Ectodermal cell (in vitro differentiated cells): ENCODE measurements around the gene WDR70.

Source experiments
- H3K27ac ChIP-seq: 2 replicates; pipeline ENCODE4 v1.7.0; 2013; ENCODE audit warnings: mild to moderate bottlenecking, low read depth, low read length; ENCODE audit not compliant: insufficient read depth, poor library complexity, severe bottlenecking
- H3K27me3 ChIP-seq: 2 replicates; pipeline ENCODE4 v1.7.0; 2013; ENCODE audit warnings: mild to moderate bottlenecking, low read length; ENCODE audit not compliant: insufficient read depth, control insufficient read depth, poor library complexity, severe bottlenecking
- H3K36me3 ChIP-seq: one replicate; pipeline ENCODE4 v1.7.0; 2013; ENCODE audit warnings: low read length; ENCODE audit not compliant: control insufficient read depth, insufficient read depth
- H3K4me1 ChIP-seq: one replicate; pipeline ENCODE4 v1.7.0; 2013; ENCODE audit warnings: low read length; ENCODE audit not compliant: control insufficient read depth, insufficient read depth
- H3K4me3 ChIP-seq: 2 replicates; pipeline ENCODE4 v1.7.0; 2013; ENCODE audit warnings: low read depth, low read length, control low read depth; ENCODE audit not compliant: insufficient read depth
- H3K9me3 ChIP-seq: 2 replicates; pipeline ENCODE4 v1.7.0; 2013; ENCODE audit warnings: mild to moderate bottlenecking, low read length, moderate library complexity; ENCODE audit not compliant: control insufficient read depth
- WGBS, 2 experiments: methylation state at CpG; one replicate each; pipeline ENCODE4 v1.1.7; 2013; ENCODE audit warnings: missing lambda C conversion rate in 2 of 2; 5-methylcytosine and 5-hydroxymethylcytosine counted together

The WDR70 gene

DNA sequence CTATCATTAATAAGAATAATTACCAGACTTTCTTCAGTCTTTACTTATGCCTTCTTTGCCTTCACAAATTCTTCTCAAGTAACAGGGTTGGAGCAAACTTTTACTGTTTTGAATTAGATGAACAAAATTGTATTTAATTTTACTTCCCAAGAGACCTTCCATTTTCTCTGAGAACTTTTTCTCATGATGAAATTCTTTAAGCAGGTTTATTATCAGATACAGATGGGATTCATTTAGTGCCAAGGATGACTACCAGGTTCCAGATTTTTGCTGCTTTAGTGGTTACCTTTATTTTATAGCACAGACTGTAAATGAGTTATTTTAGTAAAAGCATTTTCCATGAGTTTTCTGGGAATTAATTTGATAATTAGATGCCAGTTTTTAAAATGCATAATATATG is 335.6 kb downstream of the WDR70 start:
- Histone ChIP-seq H3K9me3 (no peaks in the 10 kb centered on the region), H3K4me1 (no peaks in the 10 kb centered on the region), H3K27me3 (no peaks in the 10 kb centered on the region), H3K4me3 (no peak overlapping the region), H3K36me3 (no peaks in the 10 kb centered on the region), H3K27ac (no peak overlapping the region)

DNA sequence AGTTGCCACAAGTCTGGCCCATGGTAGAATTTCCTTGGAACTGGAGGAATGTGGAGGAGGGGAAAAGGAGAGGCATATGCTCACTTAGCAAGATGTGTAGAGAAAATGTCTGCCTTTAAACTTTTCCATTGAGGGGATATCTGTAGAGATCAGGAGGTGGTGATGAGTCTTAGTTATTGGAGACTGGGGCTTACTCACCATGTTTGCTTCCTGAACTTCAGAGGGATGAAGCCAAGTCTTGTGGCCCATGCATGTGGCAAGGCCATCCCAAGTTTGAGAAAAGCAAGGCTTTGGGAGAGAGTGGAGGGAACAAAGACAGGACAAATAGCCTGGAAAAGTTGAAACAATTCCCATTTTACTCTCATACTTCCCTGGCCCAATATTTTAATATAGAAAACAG is 336.2 kb downstream of the WDR70 start:
- H3K4me1 ChIP-seq: no peaks in the 10 kb centered on the region
- H3K36me3 ChIP-seq: no peaks in the 10 kb centered on the region
- H3K27ac ChIP-seq: no peak overlapping the region
- H3K27me3 ChIP-seq: no peaks in the 10 kb centered on the region
- no peaks in the 10 kb centered on the region for H3K9me3 ChIP-seq
- H3K4me3 ChIP-seq: no peak overlapping the region

DNA sequence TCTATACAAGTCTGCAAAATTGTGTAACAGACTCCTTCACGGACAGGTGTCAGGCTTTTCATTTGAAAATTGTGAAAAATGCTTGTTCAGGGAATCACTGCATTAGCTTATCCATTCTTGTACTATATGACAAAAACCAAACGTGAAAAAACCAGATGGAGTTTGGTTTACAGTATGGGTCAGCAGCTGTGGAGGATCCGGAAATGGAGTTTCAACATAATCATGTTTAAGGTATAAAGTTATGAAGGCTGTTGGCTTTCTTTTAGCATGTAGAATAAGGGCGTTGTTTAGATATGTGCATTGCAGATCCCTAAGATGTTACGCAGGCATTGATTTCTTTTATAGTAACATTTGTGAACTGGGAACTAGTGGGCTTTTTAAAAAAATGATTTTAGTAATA is 336.9 kb downstream of the WDR70 start:
- Histone ChIP-seq H3K4me1 (no peaks in the 10 kb centered on the region), H3K36me3 (no peaks in the 10 kb centered on the region), H3K4me3 (no peak overlapping the region), H3K9me3 (no peaks in the 10 kb centered on the region), H3K27ac (no peak overlapping the region), H3K27me3 (no peaks in the 10 kb centered on the region)
- WGBS, 2 experiments: 92 to 98% methylated on average over 5 of the region's 5 CpGs

DNA sequence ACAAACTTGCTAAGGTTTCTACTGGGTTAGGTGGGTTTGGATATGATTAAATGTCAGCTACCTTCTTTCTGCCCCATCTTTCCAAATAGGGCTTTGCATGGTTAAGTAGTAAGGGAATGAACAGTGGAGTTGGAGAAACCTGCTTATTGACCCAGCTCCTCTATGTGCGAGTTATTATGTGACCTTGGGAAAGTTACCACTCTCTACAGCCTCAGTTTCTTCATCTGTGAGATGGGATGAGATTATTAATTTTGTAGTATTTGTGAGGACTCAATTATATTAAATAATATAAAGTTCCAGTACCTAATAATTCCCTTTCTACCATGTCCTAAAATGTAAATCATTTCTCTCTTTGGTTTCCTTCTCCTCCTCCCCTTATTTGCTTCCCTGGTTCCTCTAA is 337.3 kb downstream of the WDR70 start:
- 92 to 100% methylated on average over 1 of the region's 1 CpG for WGBS, 2 experiments
- no peak overlapping the region for H3K4me3 ChIP-seq
- H3K27me3 ChIP-seq: no peaks in the 10 kb centered on the region
- H3K36me3 ChIP-seq: no peaks in the 10 kb centered on the region
- H3K4me1 ChIP-seq: no peaks in the 10 kb centered on the region
- H3K27ac ChIP-seq: no peak overlapping the region
- H3K9me3 ChIP-seq: no peaks in the 10 kb centered on the region

DNA sequence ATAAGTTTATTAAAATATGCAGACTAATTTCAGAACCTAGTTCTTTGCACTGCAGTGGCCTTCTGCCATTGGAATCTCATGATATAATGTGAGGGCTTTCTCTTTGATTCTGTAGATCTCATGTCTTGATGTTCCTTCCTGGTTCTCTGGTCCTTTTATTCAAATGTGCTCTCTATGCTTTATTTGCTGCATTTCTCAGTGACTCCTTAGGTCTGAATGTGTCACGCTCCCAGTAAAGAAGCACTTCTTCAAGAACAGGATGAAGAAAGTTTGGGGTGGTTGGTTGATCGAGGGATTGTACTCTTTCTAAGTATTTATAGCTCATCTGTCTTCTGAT is 338.1 kb downstream of the WDR70 start:
- no peaks in the 10 kb centered on the region for H3K9me3 ChIP-seq
- H3K4me1 ChIP-seq: no peaks in the 10 kb centered on the region
- no peak overlapping the region for H3K27ac ChIP-seq
- no peaks in the 10 kb centered on the region for H3K36me3 ChIP-seq
- no peaks in the 10 kb centered on the region for H3K27me3 ChIP-seq
- WGBS, 2 experiments: 72 to 75% methylated on average over 2 of the region's 2 CpGs
- no peak overlapping the region for H3K4me3 ChIP-seq

DNA sequence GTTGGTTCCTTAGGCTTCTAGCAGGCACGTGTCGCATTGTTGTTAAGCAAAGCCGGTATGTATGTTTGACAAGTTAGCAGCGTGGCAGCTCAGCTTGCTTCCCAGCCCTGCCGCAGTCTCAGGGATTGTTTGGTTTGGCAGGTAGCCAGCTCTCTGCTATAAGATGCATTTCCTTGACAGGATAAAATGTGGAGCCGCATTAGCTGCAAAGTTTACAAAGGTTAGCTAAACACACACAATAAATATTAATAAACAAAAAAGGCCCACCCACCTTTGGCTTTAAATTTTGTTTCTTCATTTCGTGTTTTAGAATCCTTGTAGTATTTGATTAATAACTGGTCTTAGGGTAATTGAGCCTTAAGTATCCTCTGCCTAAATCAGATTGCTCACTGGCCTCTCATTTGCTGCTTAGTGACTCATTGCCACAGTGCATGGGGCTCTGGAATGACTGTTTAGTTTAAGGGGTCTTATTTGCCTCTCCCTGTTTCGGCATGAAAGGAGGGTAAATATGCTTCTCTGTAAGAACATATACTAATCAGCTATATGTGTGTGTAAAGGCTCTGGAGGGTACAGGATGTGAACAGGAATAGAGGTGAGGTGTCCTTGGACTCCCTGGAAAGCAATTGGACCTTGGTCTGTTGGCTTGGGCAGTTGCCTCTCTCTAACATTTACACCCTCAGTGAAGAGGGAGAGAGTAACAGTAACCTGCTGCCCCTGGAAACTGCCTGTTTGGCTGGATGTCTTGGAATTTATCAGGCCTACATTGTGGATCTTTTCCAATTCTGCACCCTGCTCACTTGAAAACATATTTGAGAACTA is 338.7 kb downstream of the WDR70 start:
- Histone ChIP-seq H3K36me3 (no peaks in the 10 kb centered on the region), H3K9me3 (no peaks in the 10 kb centered on the region), H3K4me3 (no peak overlapping the region), H3K27ac (no peak overlapping the region), H3K27me3 (no peaks in the 10 kb centered on the region), H3K4me1 (no peaks in the 10 kb centered on the region)
- WGBS, 2 experiments: 38 to 50% methylated on average over 7 to 8 of the region's 8 CpGs

DNA sequence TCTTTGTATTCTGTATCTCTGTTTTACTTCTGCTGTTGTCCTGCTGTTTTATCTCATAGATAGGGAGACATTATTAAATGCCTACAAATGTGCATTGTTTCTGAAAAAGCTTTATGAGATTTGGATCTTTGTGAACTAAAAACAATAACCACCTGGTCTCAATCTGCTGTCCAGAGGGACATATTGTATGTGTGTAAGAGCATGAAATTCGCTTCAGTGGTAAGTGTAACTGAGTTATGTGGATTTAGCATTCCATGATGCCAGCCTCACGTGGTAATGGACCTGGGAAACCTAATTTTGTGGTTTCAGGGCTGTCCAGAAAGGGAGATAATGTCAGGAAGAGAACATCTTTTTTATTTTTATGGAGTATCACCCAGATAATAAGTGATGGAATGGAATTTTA is 341.4 kb downstream of the WDR70 start:
- 82 to 90% methylated on average over 2 of the region's 2 CpGs for WGBS, 2 experiments
- Histone ChIP-seq H3K27ac (no peak overlapping the region), H3K9me3 (no peaks in the 10 kb centered on the region), H3K27me3 (no peaks in the 10 kb centered on the region), H3K4me1 (no peaks in the 10 kb centered on the region), H3K36me3 (no peaks in the 10 kb centered on the region), H3K4me3 (no peak overlapping the region)

DNA sequence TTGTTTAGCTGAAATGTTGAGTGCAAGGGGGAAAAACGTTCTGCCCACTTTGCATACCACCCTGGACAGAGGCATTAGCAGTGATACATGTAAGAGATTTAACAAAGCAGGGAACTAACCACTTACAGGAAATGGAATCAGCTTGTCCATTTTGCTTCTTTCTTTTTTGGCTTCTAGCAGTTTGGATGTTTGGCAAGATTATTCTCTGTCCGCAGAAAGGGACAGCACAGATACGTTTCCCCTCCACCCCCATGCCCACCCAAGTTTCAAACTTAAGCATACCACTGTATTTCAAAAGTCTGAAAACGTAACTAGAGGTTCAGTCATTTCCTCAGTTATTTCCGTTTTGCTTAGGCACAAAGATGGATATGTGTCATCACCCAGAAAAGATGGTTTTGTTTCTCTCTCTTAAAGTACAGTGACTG is 342.3 kb downstream of the WDR70 start:
- H3K27ac ChIP-seq: no peak overlapping the region
- no peaks in the 10 kb centered on the region for H3K4me1 ChIP-seq
- H3K4me3 ChIP-seq: no peak overlapping the region
- no peaks in the 10 kb centered on the region for H3K36me3 ChIP-seq
- H3K9me3 ChIP-seq: no peaks in the 10 kb centered on the region
- H3K27me3 ChIP-seq: no peaks in the 10 kb centered on the region
- 86 to 88% methylated on average over 5 of the region's 5 CpGs for WGBS, 2 experiments

DNA sequence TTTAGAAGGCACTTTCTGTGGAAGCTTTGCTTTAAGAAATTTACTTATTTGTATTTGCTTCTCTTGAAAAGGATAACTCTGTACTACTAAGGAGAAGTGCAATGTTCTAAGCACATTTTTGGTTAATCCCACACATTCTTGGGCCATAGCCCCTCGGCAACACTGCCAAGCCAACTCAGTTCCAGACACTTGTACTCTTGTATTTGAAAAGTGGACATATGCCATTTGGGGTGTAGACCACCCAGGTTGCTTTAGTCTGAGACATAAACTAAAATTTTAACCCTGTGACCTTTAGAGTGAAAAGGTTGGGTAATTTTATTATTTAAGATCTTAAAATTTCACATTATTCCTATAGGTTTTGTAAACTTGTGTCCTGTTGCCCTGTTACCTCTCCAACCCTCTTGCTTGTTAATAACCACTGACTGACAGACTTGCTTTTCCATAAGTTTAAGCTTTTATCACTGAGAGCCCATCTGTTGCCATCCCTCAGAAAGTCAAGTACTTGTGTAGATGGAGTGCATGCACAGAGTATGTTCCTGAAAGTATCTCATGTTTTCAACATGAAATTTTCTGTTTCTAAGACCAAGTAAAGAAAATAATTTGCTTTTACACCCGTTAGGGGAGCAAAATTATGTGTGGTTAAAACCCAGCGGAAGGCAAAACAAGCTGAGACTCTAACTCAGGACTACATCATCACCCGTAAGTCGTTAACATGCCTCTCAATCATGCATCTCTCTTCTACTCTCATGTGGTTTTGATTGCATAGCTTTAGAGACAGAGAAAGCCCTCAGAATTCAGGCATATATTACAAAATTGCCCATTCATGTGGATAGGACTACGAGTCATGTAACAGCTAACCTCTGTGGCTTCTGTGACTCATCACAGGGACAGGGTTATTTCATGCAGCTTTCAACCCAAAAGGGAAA is 343.4 kb downstream of the WDR70 start:
- Histone ChIP-seq H3K4me3 (no peak overlapping the region), H3K9me3 (no peaks in the 10 kb centered on the region), H3K4me1 (no peaks in the 10 kb centered on the region), H3K27me3 (no peaks in the 10 kb centered on the region), H3K36me3 (no peaks in the 10 kb centered on the region), H3K27ac (no peak overlapping the region)
- WGBS, 2 experiments: 92 to 93% methylated on average over 6 of the region's 6 CpGs

DNA sequence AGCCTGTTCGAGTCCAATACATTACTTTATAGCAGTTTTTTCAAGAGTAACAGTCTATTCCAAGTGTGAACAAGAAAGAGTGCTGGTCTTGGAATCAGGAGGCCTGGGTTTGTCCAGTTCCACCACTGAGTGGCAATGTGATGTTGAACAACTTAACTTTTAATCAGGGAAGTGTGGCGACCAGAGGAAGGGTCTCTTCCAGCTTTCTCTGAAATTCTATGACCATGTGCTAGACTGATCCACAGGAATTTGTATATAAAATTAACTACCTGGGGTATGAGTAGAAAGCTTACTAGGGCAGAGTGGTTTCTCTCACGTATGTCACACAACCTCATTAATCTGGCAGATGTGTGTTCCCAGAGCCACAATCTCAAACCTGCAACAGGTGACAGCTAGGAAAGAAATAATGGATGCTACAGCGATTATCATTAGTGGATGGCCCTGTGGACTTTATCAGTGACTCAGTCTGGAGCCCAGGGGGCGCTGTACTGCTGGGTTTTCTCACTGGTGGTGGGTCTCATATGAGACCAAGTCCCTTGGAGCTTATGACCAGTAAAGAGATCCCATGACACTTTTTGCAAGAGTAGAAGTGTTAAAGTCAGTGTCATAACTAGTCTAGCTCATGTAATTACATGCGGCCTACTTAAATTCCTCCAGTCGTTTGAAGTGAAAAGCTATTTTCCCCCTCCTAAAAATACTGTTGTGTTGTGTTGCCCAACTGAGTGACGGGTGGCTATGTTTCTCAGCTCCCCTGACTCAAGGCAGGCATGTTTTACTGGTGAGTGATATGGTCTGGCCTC is 344.2 kb downstream of the WDR70 start:
- no peak overlapping the region for H3K27ac ChIP-seq
- H3K4me1 ChIP-seq: no peaks in the 10 kb centered on the region
- no peak overlapping the region for H3K4me3 ChIP-seq
- H3K9me3 ChIP-seq: no peaks in the 10 kb centered on the region
- H3K36me3 ChIP-seq: no peaks in the 10 kb centered on the region
- no peaks in the 10 kb centered on the region for H3K27me3 ChIP-seq
- WGBS, 2 experiments: 76 to 82% methylated on average over 8 of the region's 8 CpGs
